ENCODE measurements around the gene EIF2D. TPM values are rescaled to one million over a fixed set of nuclear protein-coding genes. Genes with fewer than 3 reads are reported as not detected.
A peak's percentile ranks its signal among the peaks of the same experiment; 100 is the strongest.

Gene EIF2D
- total and polyA plus RNA-seq, 7 experiments from 2014 or later: 33.5 to 73.0 (median 53.4) TPM

GRCh38 chr1:206558794-206559671 lies 53.2 kb downstream of the EIF2D start:
- Mint-ChIP-seq H3K4me3 (peak overlapping the region; percentile 77 to 99 (median 96)), H3K36me3 (peaks cover 0 to 55% (median 25%) of the 10 kb centered on the region in 5 donors), H3K4me1 (peaks cover 57 to 76% (median 71%) of the 10 kb centered on the region in 7 donors), H3K27ac (peak overlapping the region; percentile 86 to 100 (median 91)), H3K27me3 (no peaks in the 10 kb centered on the region), H3K9me3 (no peaks in the 10 kb centered on the region)
- CTCF ChIA-PET: interaction anchor here (0.7 to 20.4 kb wide), 5 partner anchors 13 to 94 kb away, joined by 3 to 424 read pairs (median 5); no protein-coding TSS in a partner anchor
- H3K9me3 ChIP-seq (ENCODE audit: control insufficient read depth in 2 of 3, low read length in 3 of 3): no peaks in the 10 kb centered on the region
- ATAC-seq: no peak
- intact Hi-C loops (cut with micrococcal nuclease): loop anchor here in 1 of 2 donors (1.0 to 5.0 kb wide), 10 partner anchors 9 to 1272 kb away; partner anchors contain the start of genes CD55, EIF2D, FCMR and MAPKAPK2
- H3K4me3 ChIP-seq (ENCODE audit: low read length): peak overlapping the region; percentile 90
- peaks cover 14 to 34% (median 20%) of the 10 kb centered on the region in 3 experiments for H3K36me3 ChIP-seq (ENCODE audit: control insufficient read depth in 2 of 3, insufficient read depth in 3 of 3, low read length in 3 of 3)
- POLR2A ChIA-PET: interaction anchor here (0.6 to 30.7 kb wide), 7 partner anchors 0 to 363 kb away, joined by 3 to 722 read pairs (median 5); partner anchors contain the start of genes EIF2D and FCMR
- DNase-seq: peak in 6 of 9 donors; percentile 50 to 69 (median 56)
- H3K27ac ChIP-seq (ENCODE audit: low read depth, low read length): peak overlapping the region; percentile 90
- peaks cover 68% of the 10 kb centered on the region in 2 donors for H3K4me1 ChIP-seq (ENCODE audit: control insufficient read depth in 2 of 2, insufficient read depth in 2 of 2, low read length in 2 of 2)
- no peaks in the 10 kb centered on the region for H3K27me3 ChIP-seq (ENCODE audit: control insufficient read depth in 2 of 2, insufficient read depth in 2 of 2, low read length in 2 of 2)

- Histone ChIP-seq H3K36me3 (ENCODE audit: control insufficient read depth in 2 of 3, insufficient read depth in 3 of 3, low read length in 3 of 3) (peaks cover 14 to 27% (median 17%) of the 10 kb centered on the region in 3 experiments), H3K4me3 (ENCODE audit: low read length) (peak overlapping the region; percentile 90), H3K27ac (ENCODE audit: low read depth, low read length) (peak overlapping the region; percentile 90), H3K27me3 (ENCODE audit: control insufficient read depth in 2 of 2, insufficient read depth in 2 of 2, low read length in 2 of 2) (no peaks in the 10 kb centered on the region), H3K4me1 (ENCODE audit: control insufficient read depth in 2 of 2, insufficient read depth in 2 of 2, low read length in 2 of 2) (peaks cover 62 to 67% of the 10 kb centered on the region in 2 donors), H3K9me3 (ENCODE audit: control insufficient read depth in 2 of 3, low read length in 3 of 3) (no peaks in the 10 kb centered on the region)
- Mint-ChIP-seq H3K27ac (peak overlapping the region; percentile 86 to 100 (median 91)), H3K27me3 (no peaks in the 10 kb centered on the region), H3K4me3 (peak overlapping the region; percentile 77 to 99 (median 96)), H3K9me3 (no peaks in the 10 kb centered on the region), H3K36me3 (peaks cover 0 to 47% (median 22%) of the 10 kb centered on the region in 5 donors), H3K4me1 (peaks cover 57 to 75% (median 71%) of the 10 kb centered on the region in 7 donors)
- ATAC-seq (peak; percentile 16), DNase-seq (peak in 2 of 9 donors; percentile 28 to 31)
- intact Hi-C loops (cut with micrococcal nuclease): loop anchor here (1.0 to 5.0 kb wide), 10 partner anchors 17 to 1271 kb away; partner anchors contain the start of genes CD55 (in 2 of the 2), FCMR (in 1 of the 2) and MAPKAPK2 (in 1 of the 2)
- ChIA-PET POLR2A (interaction anchor here (0.7 to 22.2 kb wide), 6 partner anchors 8 to 364 kb away, joined by 4 to 722 read pairs (median 5); partner anchors contain the start of genes EIF2D, FCMR and IKBKE), CTCF (interaction anchor here (0.7 to 20.4 kb wide), 3 partner anchors 12 to 93 kb away, joined by 3 to 424 read pairs (median 22); no protein-coding TSS in a partner anchor)
Observed at GRCh38 chr1:206557636-206558473, 54.4 kb downstream of the EIF2D start.

DNA sequence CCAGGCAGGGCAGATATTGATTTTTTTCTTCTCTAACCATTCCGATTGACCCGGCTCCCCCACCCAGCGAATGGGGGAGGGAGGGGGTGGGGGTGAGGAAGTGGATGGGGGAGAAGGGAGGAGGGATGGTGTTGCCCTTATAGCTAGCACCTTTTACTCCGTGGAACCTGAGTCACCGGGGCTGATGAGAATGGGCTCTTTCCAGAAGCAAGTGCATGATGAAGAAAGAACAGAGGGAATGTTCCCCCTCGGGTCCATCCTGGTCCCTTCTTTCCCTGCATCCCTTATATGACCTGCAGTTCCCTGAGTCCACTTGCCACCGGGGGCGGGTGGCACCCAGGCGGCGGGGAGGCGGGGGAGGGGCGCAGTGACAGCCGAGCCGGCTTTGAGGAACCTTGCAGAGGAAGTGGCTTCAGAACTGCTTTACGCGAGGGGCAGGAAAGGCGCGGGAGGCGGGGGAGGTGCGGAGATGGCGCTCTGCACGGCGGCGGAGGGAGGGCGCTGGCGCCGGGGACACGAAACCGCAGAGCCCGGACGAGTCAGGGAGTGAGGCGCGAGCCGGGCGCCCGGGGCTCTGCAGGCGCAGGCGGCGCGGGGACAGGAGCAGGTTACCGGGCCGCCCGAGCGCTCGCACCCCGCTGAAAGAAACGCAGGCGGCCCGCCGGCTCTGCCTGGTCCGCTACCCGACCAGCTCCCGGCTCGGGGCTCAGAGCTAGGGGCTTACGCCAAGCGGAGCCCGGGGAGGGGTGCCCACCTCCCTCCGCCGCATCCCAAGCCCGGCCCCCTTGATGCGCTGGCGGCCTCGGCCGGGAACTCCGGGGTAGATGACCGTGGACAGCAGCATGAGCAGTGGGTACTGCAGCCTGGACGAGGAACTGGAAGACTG lies 55.3 kb downstream of the EIF2D start:
- H3K9me3 Mint-ChIP-seq: no peaks in the 10 kb centered on the region
- peak overlapping the region; percentile 86 to 100 (median 94) for H3K27ac Mint-ChIP-seq
- Histone ChIP-seq H3K27me3 (ENCODE audit: control insufficient read depth in 2 of 2, insufficient read depth in 2 of 2, low read length in 2 of 2) (no peaks in the 10 kb centered on the region), H3K4me1 (ENCODE audit: control insufficient read depth in 2 of 2, insufficient read depth in 2 of 2, low read length in 2 of 2) (peaks cover 61 to 66% of the 10 kb centered on the region in 2 donors), H3K36me3 (ENCODE audit: control insufficient read depth in 2 of 3, insufficient read depth in 3 of 3, low read length in 3 of 3) (peaks cover 10 to 22% (median 13%) of the 10 kb centered on the region in 3 experiments), H3K4me3 (ENCODE audit: low read length) (peak overlapping the region; percentile 90), H3K9me3 (ENCODE audit: control insufficient read depth in 2 of 3, low read length in 3 of 3) (no peaks in the 10 kb centered on the region), H3K27ac (ENCODE audit: low read depth, low read length) (peak overlapping the region; percentile 90)
- CTCF ChIA-PET: interaction anchor here (0.7 to 20.4 kb wide), 4 partner anchors 7 to 32 kb away, joined by 3 to 424 read pairs (median 12); no protein-coding TSS in a partner anchor
- ATAC-seq: peak; percentile 86
- intact Hi-C loops (cut with micrococcal nuclease): loop anchor here (1.0 to 5.0 kb wide), 9 partner anchors 18 to 1270 kb away; partner anchors contain the start of genes CD55 (in 2 of the 2) and FCMR (in 1 of the 2)
- peak; percentile 78 to 93 (median 88) for DNase-seq
- H3K4me3 Mint-ChIP-seq: peak overlapping the region; percentile 77 to 99 (median 96)
- no peaks in the 10 kb centered on the region for H3K27me3 Mint-ChIP-seq
- H3K4me1 Mint-ChIP-seq: peaks cover 59 to 75% (median 70%) of the 10 kb centered on the region in 7 donors
- POLR2A ChIA-PET: interaction anchor here (1.0 to 22.2 kb wide), 4 partner anchors 11 to 87 kb away, joined by 5 to 722 read pairs (median 14); partner anchors contain the start of gene IKBKE
- peaks cover 0 to 44% (median 16%) of the 10 kb centered on the region in 5 donors for H3K36me3 Mint-ChIP-seq

DNA sequence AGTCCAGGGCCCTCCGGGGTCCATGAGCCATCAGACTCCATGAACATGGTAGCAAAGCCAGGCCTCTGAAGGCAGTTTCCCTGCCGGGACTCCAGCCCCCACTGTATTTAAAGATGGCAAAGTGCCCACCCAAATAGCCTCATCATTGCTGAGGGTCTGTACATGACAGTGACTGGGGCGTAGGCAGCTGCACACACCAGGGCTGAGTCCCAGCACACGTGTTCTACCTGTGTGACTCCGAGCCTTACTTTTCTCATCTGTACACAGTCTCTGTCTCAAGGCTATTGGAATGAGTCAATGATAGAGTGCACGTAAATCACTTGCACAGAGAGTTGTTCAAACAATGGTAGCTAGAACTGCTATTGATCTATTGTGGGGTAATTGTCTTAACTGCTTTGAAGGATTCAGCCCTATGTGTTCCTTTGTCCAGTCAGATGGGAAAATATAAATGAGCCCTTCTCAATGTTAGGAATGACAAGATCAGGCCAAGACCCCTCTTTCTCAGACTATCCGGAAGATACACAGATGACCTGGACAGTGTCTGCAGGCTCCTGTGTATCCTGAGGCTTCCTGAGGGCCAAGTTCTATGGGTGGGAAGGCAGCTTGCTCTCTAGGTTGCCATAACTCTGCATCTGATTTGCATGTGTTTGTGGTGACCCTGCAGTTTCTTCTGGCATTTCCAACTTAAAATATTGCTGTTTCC lies 56.1 kb downstream of the EIF2D start:
- peak overlapping the region; percentile 90 for H3K4me3 ChIP-seq (ENCODE audit: low read length)
- H3K27ac ChIP-seq (ENCODE audit: low read depth, low read length): peak overlapping the region; percentile 90
- CTCF ChIA-PET: interaction anchor here (0.7 to 20.4 kb wide), 9 partner anchors 8 to 107 kb away, joined by 3 to 424 read pairs (median 5); no protein-coding TSS in a partner anchor
- peaks cover 55 to 75% (median 72%) of the 10 kb centered on the region in 7 donors for H3K4me1 Mint-ChIP-seq
- no peaks in the 10 kb centered on the region for H3K9me3 ChIP-seq (ENCODE audit: control insufficient read depth in 2 of 3, low read length in 3 of 3)
- POLR2A ChIA-PET: interaction anchor here (1.2 to 22.2 kb wide), 3 partner anchors 10 to 18 kb away, joined by 5 to 722 read pairs (median 22); no protein-coding TSS in a partner anchor
- no peaks in the 10 kb centered on the region for H3K9me3 Mint-ChIP-seq
- H3K27me3 Mint-ChIP-seq: no peaks in the 10 kb centered on the region
- intact Hi-C loops (cut with micrococcal nuclease): loop anchor here (2.0 to 5.0 kb wide), 6 partner anchors 351 to 1269 kb away; partner anchors contain the start of genes CD55 (in 2 of the 2) and FCMR (in 1 of the 2)
- peaks cover 0 to 38% (median 11%) of the 10 kb centered on the region in 5 donors for H3K36me3 Mint-ChIP-seq
- ATAC-seq (no peak), DNase-seq (no peak)
- peaks cover 6 to 16% (median 11%) of the 10 kb centered on the region in 3 experiments for H3K36me3 ChIP-seq (ENCODE audit: control insufficient read depth in 2 of 3, insufficient read depth in 3 of 3, low read length in 3 of 3)
- H3K4me1 ChIP-seq (ENCODE audit: control insufficient read depth in 2 of 2, insufficient read depth in 2 of 2, low read length in 2 of 2): peaks cover 61 to 67% of the 10 kb centered on the region in 2 donors
- H3K4me3 Mint-ChIP-seq: peak overlapping the region; percentile 77 to 99 (median 96)
- H3K27me3 ChIP-seq (ENCODE audit: control insufficient read depth in 2 of 2, insufficient read depth in 2 of 2, low read length in 2 of 2): no peaks in the 10 kb centered on the region
- H3K27ac Mint-ChIP-seq: peak overlapping the region; percentile 86 to 97 (median 94)
